Testis (tissue), 3 donors: ENCODE data around the gene PRKN. TPM values are rescaled to one million over a fixed set of nuclear protein-coding genes. Genes with fewer than 3 reads are reported as not detected.

Experiments
- DNase-seq: peaks from one replicate; pipeline ENCODE4 v3.0.0-alpha.2; 2019
- H3K27ac ChIP-seq, 2 donors: fragments of 200-600 bp; sonication (generic); one replicate each; pipeline ENCODE4 v1.5.1; 2019
- H3K27me3 ChIP-seq: fragments of 200-600 bp; sonication (generic); one replicate; pipeline ENCODE4 v1.5.1; 2019
- H3K36me3 ChIP-seq: fragments of 200-600 bp; sonication (generic); one replicate; pipeline ENCODE4 v1.5.1; 2017; ENCODE audit warnings: low read depth; ENCODE audit errors: missing control alignments
- H3K4me1 ChIP-seq: fragments of 200-600 bp; sonication (generic); one replicate; pipeline ENCODE4 v1.5.1; 2019
- H3K4me3 ChIP-seq, 2 donors: fragments of 200-600 bp; sonication (generic); one replicate each; pipeline ENCODE4 v1.5.1; 2017 to 2019
- H3K9me3 ChIP-seq: fragments of 200-600 bp; sonication (generic); one replicate; pipeline ENCODE4 v1.5.1; 2017
- CTCF ChIP-seq, 3 experiments: fragments of 450-650 bp in 2 of 3; fragments of 200-600 bp in 1 of 3; sonication (generic) in 1 of 3; IDR thresholded peaks; one replicate each; pipeline ENCODE4 v1.5.1; 2016 to 2019; ENCODE audit warnings: antibody characterized with exemption in 3 of 3, mild to moderate bottlenecking in 2 of 3, moderate library complexity in 1 of 3
- POLR2A ChIP-seq: fragments of 450-650 bp; IDR thresholded peaks from one replicate; pipeline ENCODE4 v1.6.1; 2017; ENCODE audit warnings: antibody characterized with exemption, mild to moderate bottlenecking, moderate library complexity
- WGBS, 2 donors: methylation state at CpG; one replicate each; pipeline ENCODE4 v1.1.5; 2018; 5-methylcytosine and 5-hydroxymethylcytosine counted together
- intact Hi-C: fragments of 100-400 bp; cut with DNase I; formaldehyde crosslinking; loops from one replicate; pipeline ENCODE4 v1.15.1; 2023; ENCODE audit warnings: low total_unique reads
- polyA plus RNA-seq: library from polyadenylated mRNA; stranded (reverse); fragments of 350-450 nt; fragmentation: Illumina TruSeq; extraction: RNeasy Lipid Tissue Mini Kit (QIAGEN cat#74804); gene quantifications from one replicate; pipeline ENCODE4 v1.2.3, GENCODE V29; 2014; ENCODE audit warnings: low read depth, low replicate concordance; ENCODE audit not compliant: insufficient read depth
- total RNA-seq, 2 donors: library from RNA; depleted of rRNA; stranded (reverse); fragments of >200 nt; gene quantifications; one replicate each; pipeline ENCODE4 v1.2.3, GENCODE V29; 2016

Gene PRKN
- total and polyA plus RNA-seq, 3 donors from 2014 or later: 19.1 to 34.5 (median 28.8) TPM

DNA sequence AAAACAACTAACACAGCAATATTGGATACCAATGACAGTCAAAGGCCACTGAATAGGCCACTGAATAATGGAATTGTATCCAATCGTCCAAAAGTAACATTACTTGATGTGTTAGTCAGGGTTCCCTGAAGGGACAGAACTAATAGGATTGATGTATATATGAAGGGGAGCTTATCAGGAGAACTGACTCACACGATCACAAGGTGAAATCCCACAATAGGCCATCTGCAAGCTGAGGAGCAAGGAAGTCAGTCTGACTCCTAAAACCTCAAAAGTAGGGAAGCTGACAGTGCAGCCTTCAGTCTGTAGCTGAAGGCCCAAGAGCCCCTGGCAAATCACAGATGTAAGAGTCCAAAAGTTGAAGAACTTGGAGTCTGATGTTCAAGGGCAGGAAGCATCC, 571.4 kb downstream of the PRKN start:
- 68 to 78% methylated on average over 2 of the region's 2 CpGs for WGBS, 2 donors
- Histone ChIP-seq H3K4me1 (peaks cover 9% of the 10 kb centered on the region), H3K27me3 (no peaks in the 10 kb centered on the region), H3K27ac (peak overlapping the region in 1 of 2 donors; percentile 14), H3K4me3 (no peak overlapping the region), H3K9me3 (no peaks in the 10 kb centered on the region), H3K36me3 (no peaks in the 10 kb centered on the region)
- TF ChIP-seq CTCF (IDR thresholded peaks at IDR 0.05): no peak
- intact Hi-C loops: no loop called here
- DNase-seq: no peak

DNA sequence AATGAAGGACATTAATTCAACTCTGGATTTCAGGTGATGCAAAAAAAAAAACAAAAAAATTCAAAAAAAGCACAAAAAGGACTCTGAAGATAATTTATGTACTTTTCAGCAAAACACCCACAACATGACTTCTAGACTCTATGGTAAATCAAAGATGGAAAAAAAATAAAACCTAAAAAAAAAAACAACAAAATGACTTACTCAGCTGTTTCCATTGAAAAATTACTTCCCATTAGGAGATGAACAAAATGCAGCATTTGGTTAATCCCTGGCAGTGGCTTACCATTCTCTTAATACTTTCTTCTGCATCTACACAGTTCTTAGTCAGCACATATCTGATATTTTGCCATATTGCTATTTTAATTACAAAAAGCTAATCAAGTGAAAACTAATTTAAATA, 572.6 kb downstream of the PRKN start:
- TF ChIP-seq POLR2A (no peak), CTCF (IDR thresholded peaks at IDR 0.05) (no peak)
- intact Hi-C loops: no loop called here
- Histone ChIP-seq H3K27ac (no peak overlapping the region), H3K4me1 (peaks cover 9% of the 10 kb centered on the region), H3K36me3 (no peaks in the 10 kb centered on the region), H3K9me3 (no peaks in the 10 kb centered on the region), H3K27me3 (no peaks in the 10 kb centered on the region), H3K4me3 (no peak overlapping the region)
- no peak for DNase-seq

DNA sequence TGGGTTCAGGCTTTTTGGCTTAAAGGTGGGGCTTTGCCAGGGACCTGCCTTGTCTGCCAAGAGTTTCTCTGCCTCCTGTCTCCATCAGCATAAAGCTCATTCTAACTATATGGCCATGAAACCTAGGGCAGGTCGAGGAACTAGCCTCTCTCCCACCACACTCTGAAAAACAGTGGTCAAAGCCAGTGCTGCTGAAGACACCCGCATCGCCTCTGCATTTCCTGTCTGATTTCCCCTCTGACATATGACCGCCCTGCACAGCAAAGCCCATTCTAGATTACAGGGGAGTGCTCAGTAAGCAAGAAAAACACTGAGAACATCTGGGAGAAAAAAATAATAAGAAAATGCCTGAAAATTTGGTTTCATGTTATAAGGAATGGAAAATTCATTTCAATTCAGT, 573.6 kb downstream of the PRKN start:
- WGBS, 2 donors: 87 to 96% methylated on average over 4 of the region's 4 CpGs
- no peaks in the 10 kb centered on the region for H3K9me3 ChIP-seq
- no peak for TF ChIP-seq CTCF (IDR thresholded peaks at IDR 0.05)
- TF ChIP-seq POLR2A: no peak
- intact Hi-C loops: no loop called here
- H3K27me3 ChIP-seq: no peaks in the 10 kb centered on the region
- H3K4me1 ChIP-seq: peaks cover 9% of the 10 kb centered on the region
- DNase-seq: no peak
- no peak overlapping the region for H3K27ac ChIP-seq
- H3K4me3 ChIP-seq: no peak overlapping the region
- no peaks in the 10 kb centered on the region for H3K36me3 ChIP-seq

GRCh38 chr6:162153120-162153519, 574.4 kb downstream of the PRKN start:
- 96 to 99% methylated on average over 7 of the region's 7 CpGs for WGBS, 2 donors
- no peak overlapping the region for H3K27ac ChIP-seq
- intact Hi-C loops: no loop called here
- H3K4me3 ChIP-seq: no peak overlapping the region
- H3K9me3 ChIP-seq: no peaks in the 10 kb centered on the region
- TF ChIP-seq CTCF (IDR thresholded peaks at IDR 0.05) (no peak), POLR2A (no peak)
- no peak for DNase-seq
- H3K4me1 ChIP-seq: peaks cover 9% of the 10 kb centered on the region
- no peaks in the 10 kb centered on the region for H3K36me3 ChIP-seq
- H3K27me3 ChIP-seq: no peaks in the 10 kb centered on the region

- H3K36me3 ChIP-seq: no peaks in the 10 kb centered on the region
- TF ChIP-seq POLR2A (no peak), CTCF (IDR thresholded peaks at IDR 0.05) (no peak)
- no peak for DNase-seq
- H3K27ac ChIP-seq: no peak overlapping the region
- no peaks in the 10 kb centered on the region for H3K27me3 ChIP-seq
- no peaks in the 10 kb centered on the region for H3K4me1 ChIP-seq
- 33 to 38% methylated on average over 6 of the region's 6 CpGs for WGBS, 2 donors
- no peak overlapping the region for H3K4me3 ChIP-seq
- intact Hi-C loops: no loop called here
- no peaks in the 10 kb centered on the region for H3K9me3 ChIP-seq
Measured at GRCh38 chr6:162151021-162151665, 576.4 kb downstream of the PRKN start.
